H1 (cell line): ENCODE results near the gene ACKR2. TPM values are rescaled to one million over a fixed set of nuclear protein-coding genes. Genes with fewer than 3 reads are reported as not detected.

ENCODE experiments used
- CTCF ChIA-PET: fragments of 300-600 bp; sonication (Branson Sonifier 250); formaldehyde crosslinking; loops from one replicate; lab custom pipeline; 2021; ENCODE audit not compliant: partially characterized antibody; lab: Charles Lee
- POLR2A ChIA-PET: fragments of 300-600 bp; sonication (Branson Sonifier 250); formaldehyde crosslinking; loops from one replicate; lab custom pipeline; 2021; ENCODE audit warnings: inconsistent platforms; ENCODE audit not compliant: partially characterized antibody; lab: Charles Lee
- DNase-seq, 2 experiments: peaks; one replicate each; pipeline versions ENCODE4 v3.0.0 to v3.0.0-alpha.2; 2010 to 2022; ENCODE audit warnings: low spot score in 2 of 2, low read depth in 1 of 2, mixed read lengths in 1 of 2
- FAIRE-seq: peaks from 2 replicates; lab custom pipeline; 2011; peaks lifted over from hg19 to GRCh38; lab: Jason Lieb, UNC
- H2AFZ ChIP-seq: 2 replicates; pipeline ENCODE4 v1.8.1; 2012; ENCODE audit warnings: low read length, inconsistent platforms
- H2AK5ac ChIP-seq: 2 replicates; pipeline ENCODE4 v1.6.1; 2013; ENCODE audit warnings: low read depth, low read length
- H2BK120ac ChIP-seq: replicated peaks from 2 replicates; pipeline ENCODE3; 2013; ENCODE audit warnings: low read depth, low read length, inconsistent platforms
- H2BK12ac ChIP-seq: 2 replicates; pipeline ENCODE4 v1.6.1; 2013; ENCODE audit warnings: low read depth, low read length
- H2BK15ac ChIP-seq: 2 replicates; pipeline ENCODE4 v1.6.1; 2013; ENCODE audit warnings: low read length
- H2BK20ac ChIP-seq: 2 replicates; pipeline ENCODE4 v1.6.1; 2013; ENCODE audit warnings: low read length
- H2BK5ac ChIP-seq: 2 replicates; pipeline ENCODE4 v1.6.1; 2013; ENCODE audit warnings: low read depth, low read length
- H3K14ac ChIP-seq: 2 replicates; pipeline ENCODE4 v1.6.1; 2013; ENCODE audit warnings: inconsistent platforms; ENCODE audit not compliant: insufficient read length
- H3K18ac ChIP-seq: 2 replicates; pipeline ENCODE4 v1.6.1; 2013; ENCODE audit warnings: low read length; ENCODE audit errors: extremely low read depth
- H3K23ac ChIP-seq: 2 replicates; pipeline ENCODE4 v1.6.1; 2013; ENCODE audit warnings: inconsistent platforms; ENCODE audit not compliant: insufficient read length
- H3K23me2 ChIP-seq: 2 replicates; pipeline ENCODE4 v1.6.1; 2013; ENCODE audit warnings: low read depth, low read length
- H3K27ac ChIP-seq: 2 replicates; pipeline ENCODE4 v1.6.1; 2011; ENCODE audit warnings: low read depth, low read length, inconsistent platforms
- H3K27me3 ChIP-seq, 4 experiments: replicated peaks in 1 of 4; 1 replicate in 1 of 4; 2 replicates in 3 of 4; pipeline versions ENCODE4 v1.6.1 to v1.8.1; 2011 to 2013; ENCODE audit warnings: low read length in 3 of 4, mild to moderate bottlenecking in 3 of 4, inconsistent platforms in 2 of 4, mixed read lengths in 2 of 4, moderate library complexity in 1 of 4; ENCODE audit not compliant: control insufficient read depth in 3 of 4, insufficient read depth in 3 of 4; ENCODE audit errors: extremely low read depth in 1 of 4
- H3K36me3 ChIP-seq, 4 experiments: 2 replicates each; pipeline versions ENCODE4 v1.6.1 to v1.8.1; 2011 to 2013; ENCODE audit warnings: mild to moderate bottlenecking in 4 of 4, low read length in 3 of 4, moderate library complexity in 2 of 4, control low read depth in 1 of 4, inconsistent platforms in 1 of 4; ENCODE audit not compliant: insufficient read depth in 4 of 4, control insufficient read depth in 2 of 4
- H3K4ac ChIP-seq: replicated peaks from 2 replicates; pipeline ENCODE3; 2013; ENCODE audit warnings: low read length, low read depth, mixed read lengths, inconsistent platforms; ENCODE audit not compliant: insufficient read length
- H3K4me1 ChIP-seq, 4 experiments: replicated peaks in 1 of 4; 1 replicate in 1 of 4; 2 replicates in 3 of 4; pipeline versions ENCODE4 v1.6.1 to v1.8.1; 2011 to 2013; ENCODE audit warnings: low read length in 3 of 4, inconsistent platforms in 2 of 4, mixed read lengths in 1 of 4; ENCODE audit not compliant: insufficient read depth in 4 of 4, control insufficient read depth in 3 of 4
- H3K4me2 ChIP-seq, 2 experiments: 2 replicates each; pipeline versions ENCODE4 v1.6.1 to v1.8.1; 2011 to 2013; ENCODE audit warnings: low read depth in 2 of 2, low read length in 2 of 2, control low read depth in 1 of 2, inconsistent platforms in 1 of 2, mild to moderate bottlenecking in 1 of 2; ENCODE audit not compliant: insufficient read depth in 1 of 2
- H3K4me3 ChIP-seq, 4 experiments: fragments of 200-600, 300-600 bp in 1 of 4; sonication (generic), shearing (Covaris generic), sonication (Bioruptor Twin) in 1 of 4; 2 replicates each; pipeline versions ENCODE4 v1.5.1 to v1.8.1; 2011 to 2016; ENCODE audit warnings: low read length in 4 of 4, low read depth in 3 of 4, control low read depth in 2 of 4, inconsistent platforms in 2 of 4, mild to moderate bottlenecking in 2 of 4, mixed read lengths in 1 of 4, moderate library complexity in 1 of 4; ENCODE audit not compliant: insufficient read depth in 2 of 4; ENCODE audit errors: extremely low read depth in 1 of 4
- H3K56ac ChIP-seq: replicated peaks from 2 replicates; pipeline ENCODE3; 2013; ENCODE audit warnings: low read depth, mild to moderate bottlenecking, mixed read lengths, low read length, inconsistent platforms; ENCODE audit not compliant: insufficient read length
- H3K79me1 ChIP-seq: 2 replicates; pipeline ENCODE4 v1.6.1; 2013; ENCODE audit warnings: low read depth, low read length, control low read depth
- H3K79me2 ChIP-seq, 2 experiments: 2 replicates each; pipeline versions ENCODE4 v1.6.1 to v1.8.1; 2012 to 2013; ENCODE audit warnings: low read length in 2 of 2, mild to moderate bottlenecking in 2 of 2, inconsistent platforms in 1 of 2; ENCODE audit not compliant: insufficient read depth in 2 of 2, control insufficient read depth in 1 of 2
- H3K9ac ChIP-seq, 4 experiments: replicated peaks in 1 of 4; 1 replicate in 1 of 4; 2 replicates in 3 of 4; pipeline versions ENCODE4 v1.6.1 to v1.8.1; 2011 to 2013; ENCODE audit warnings: low read depth in 3 of 4, low read length in 3 of 4, control low read depth in 2 of 4, mild to moderate bottlenecking in 2 of 4, moderate library complexity in 2 of 4, inconsistent platforms in 1 of 4; ENCODE audit errors: extremely low read depth in 1 of 4
- H3K9me3 ChIP-seq, 2 experiments: 2 replicates each; pipeline versions ENCODE4 v1.6.1 to v1.8.1; 2012 to 2013; ENCODE audit warnings: mild to moderate bottlenecking in 2 of 2, moderate library complexity in 2 of 2, control low read depth in 1 of 2, inconsistent platforms in 1 of 2, low read depth in 1 of 2, low read length in 1 of 2, mixed read lengths in 1 of 2; ENCODE audit not compliant: insufficient read depth in 2 of 2
- H4K20me1 ChIP-seq, 2 experiments: replicated peaks in 1 of 2; 2 replicates each; pipeline versions ENCODE3 to v1.8.1; 2011 to 2013; ENCODE audit warnings: inconsistent platforms in 2 of 2, low read length in 2 of 2, mild to moderate bottlenecking in 1 of 2; ENCODE audit not compliant: insufficient read depth in 2 of 2, control insufficient read depth in 1 of 2
- H4K5ac ChIP-seq: 2 replicates; pipeline ENCODE4 v1.6.1; 2013; ENCODE audit warnings: low read length, low read depth, mixed read lengths, inconsistent platforms; ENCODE audit not compliant: insufficient read length
- H4K8ac ChIP-seq: 2 replicates; pipeline ENCODE4 v1.8.0; 2013; ENCODE audit warnings: mild to moderate bottlenecking, moderate library complexity, low read length, inconsistent platforms; ENCODE audit not compliant: insufficient read depth; ENCODE audit errors: extremely low read depth
- H4K91ac ChIP-seq: replicated peaks from 2 replicates; pipeline ENCODE3; 2013; ENCODE audit warnings: low read length, mixed read lengths, inconsistent platforms; ENCODE audit not compliant: insufficient read length
- WGBS, 2 experiments: shearing (Covaris generic) in 1 of 2; methylation state at CpG; one replicate each; pipeline versions ENCODE4 v1.1.6 to v1.1.7; 2013 to 2015; ENCODE audit warnings: low lambda C conversion rate in 2 of 2, mixed read lengths in 2 of 2, inconsistent platforms in 1 of 2, low coverage in 1 of 2, missing lambda C conversion rate in 1 of 2; ENCODE audit not compliant: insufficient replicate concordance in 2 of 2, insufficient coverage in 1 of 2, insufficient read length in 1 of 2; ENCODE audit errors: extremely low coverage in 1 of 2, missing lambda C conversion rate in 1 of 2; 5-methylcytosine and 5-hydroxymethylcytosine counted together
- polyA plus RNA-seq, 7 experiments: library from polyadenylated mRNA; depleted of rRNA in 3 of 7; stranded (reverse) in 5 of 7; unstranded in 2 of 7; fragments of >200 nt in 5 of 7; fragments of 200-250 nt in 2 of 7; gene quantifications; 1 replicate in 5 of 7; 2 replicates in 1 of 7; 4 replicates in 1 of 7; pipeline versions ENCODE4 v1.2.1 to v1.2.3, GENCODE V29; 2011 to 2013; ENCODE audit warnings: missing spikeins in 2 of 7, mixed read lengths in 2 of 7
- total RNA-seq: library from RNA; stranded (reverse); fragmentation: NEBNext Ultra II Directional; extraction: Animal tissue kit (Norgen Biotek cat#: 25700); gene quantifications from 2 replicates; pipeline ENCODE4 v1.2.1, GENCODE V29; 2021
- TF ChIP-seq, protein P1 (sequence below): IDR thresholded peaks from 2 replicates; pipeline ENCODE4 v1.6.1; 2011; ENCODE audit warnings: low read length, improper control_type of control experiment

Gene ACKR2
- total and polyA plus RNA-seq, 2 of the 8 experiments (the other 6 are each of a cell fraction or from before 2014, with no cell fraction given) = 0.09 to 0.12 TPM

GRCh38 chr3:42855547-42856380, 46.5 kb downstream of the ACKR2 start:
- no peaks in the 10 kb centered on the region for H3K4me1 ChIP-seq
- POLR2A ChIA-PET = no interaction called here

More at GRCh38 chr3:42855547-42856380, 46.5 kb downstream of the ACKR2 start:
- Histone ChIP-seq H3K23ac (no peak overlapping the region), H2BK12ac (no peak overlapping the region), H2AK5ac (no peak overlapping the region), H3K4ac (no peak overlapping the region), H3K4me3 (no peak overlapping the region), H3K56ac (no peak overlapping the region), H2BK5ac (no peak overlapping the region), H4K5ac (no peak overlapping the region), H3K9ac (no peak overlapping the region), H3K9me3 (no peaks in the 10 kb centered on the region; a peak in 1 of 4 replicates), H4K20me1 (no peaks in the 10 kb centered on the region), H2BK20ac (no peak overlapping the region), H2BK120ac (no peak overlapping the region), H2AFZ (no peak overlapping the region), H3K4me2 (no peak overlapping the region), H3K27me3 (no peaks in the 10 kb centered on the region), H3K27ac (no peak overlapping the region), H3K18ac (no peak overlapping the region), H4K91ac (no peak overlapping the region), H3K23me2 (no peaks in the 10 kb centered on the region), H3K14ac (no peak overlapping the region), H3K36me3 (no peaks in the 10 kb centered on the region), H4K8ac (no peak overlapping the region), H3K79me2 (no peaks in the 10 kb centered on the region), H3K79me1 (no peaks in the 10 kb centered on the region), H2BK15ac (no peak overlapping the region)
- DNase-seq (no peak), FAIRE-seq (no peak)
- CTCF ChIA-PET = interaction anchor here (1.0 to 1.1 kb wide), 2 partner anchors 23 to 76 kb away, joined by 3 read pairs; no protein-coding TSS in a partner anchor
- TF ChIP-seq, protein P1, sequence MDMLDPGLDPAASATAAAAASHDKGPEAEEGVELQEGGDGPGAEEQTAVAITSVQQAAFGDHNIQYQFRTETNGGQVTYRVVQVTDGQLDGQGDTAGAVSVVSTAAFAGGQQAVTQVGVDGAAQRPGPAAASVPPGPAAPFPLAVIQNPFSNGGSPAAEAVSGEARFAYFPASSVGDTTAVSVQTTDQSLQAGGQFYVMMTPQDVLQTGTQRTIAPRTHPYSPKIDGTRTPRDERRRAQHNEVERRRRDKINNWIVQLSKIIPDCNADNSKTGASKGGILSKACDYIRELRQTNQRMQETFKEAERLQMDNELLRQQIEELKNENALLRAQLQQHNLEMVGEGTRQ = no peak
- WGBS, 2 experiments = 89% methylated on average over 4 of the region's 4 CpGs; no CpG with 5 or more reads in 1 of the 2 experiments
